ENCODE results near the gene C1orf35.

The C1orf35 gene

DNA sequence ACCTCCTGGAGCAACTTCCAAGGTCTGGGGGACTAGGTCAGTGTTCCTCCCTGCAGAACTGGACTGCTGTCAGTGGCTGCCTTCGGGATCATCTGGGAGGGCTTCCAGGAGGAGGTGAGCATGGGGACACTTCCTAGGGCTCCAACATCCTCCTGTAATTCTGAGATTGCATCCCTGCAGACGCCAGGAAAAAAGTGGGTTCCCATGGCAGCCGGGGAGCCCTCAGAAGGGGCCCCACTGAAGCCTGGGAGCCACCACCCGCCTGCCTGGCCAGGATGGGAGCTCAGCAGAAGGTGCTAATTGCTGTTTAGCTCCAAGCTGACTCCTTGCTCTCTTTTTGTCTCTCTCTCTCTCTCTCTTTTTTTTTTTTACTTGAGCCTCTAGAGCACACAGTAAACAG is 36.7 kb downstream of the C1orf35 start:
- H3K4me3 ChIP-seq (ENCODE audit: low read depth in 1 of 5, low read length in 5 of 5) = no peak overlapping the region
- no peak overlapping the region for H3K9ac ChIP-seq (ENCODE audit: low read length in 5 of 5)
- peaks cover 44 to 90% (median 76%) of the 10 kb centered on the region in 5 donors for H3K27me3 ChIP-seq (ENCODE audit: control insufficient read depth in 5 of 5, insufficient read depth in 4 of 5, low read length in 5 of 5)
- H3K4me1 ChIP-seq (ENCODE audit: control insufficient read depth in 5 of 5, insufficient read depth in 5 of 5, low read length in 5 of 5) = no peaks in the 10 kb centered on the region
- H3K36me3 ChIP-seq (ENCODE audit: control insufficient read depth in 5 of 5, insufficient read depth in 5 of 5, low read length in 5 of 5) = no peaks in the 10 kb centered on the region
- no peak overlapping the region for H3K27ac ChIP-seq (ENCODE audit: low read depth, low read length)
- no peaks in the 10 kb centered on the region for H3K9me3 ChIP-seq (ENCODE audit: control insufficient read depth in 5 of 5, low read length in 5 of 5)

DNA sequence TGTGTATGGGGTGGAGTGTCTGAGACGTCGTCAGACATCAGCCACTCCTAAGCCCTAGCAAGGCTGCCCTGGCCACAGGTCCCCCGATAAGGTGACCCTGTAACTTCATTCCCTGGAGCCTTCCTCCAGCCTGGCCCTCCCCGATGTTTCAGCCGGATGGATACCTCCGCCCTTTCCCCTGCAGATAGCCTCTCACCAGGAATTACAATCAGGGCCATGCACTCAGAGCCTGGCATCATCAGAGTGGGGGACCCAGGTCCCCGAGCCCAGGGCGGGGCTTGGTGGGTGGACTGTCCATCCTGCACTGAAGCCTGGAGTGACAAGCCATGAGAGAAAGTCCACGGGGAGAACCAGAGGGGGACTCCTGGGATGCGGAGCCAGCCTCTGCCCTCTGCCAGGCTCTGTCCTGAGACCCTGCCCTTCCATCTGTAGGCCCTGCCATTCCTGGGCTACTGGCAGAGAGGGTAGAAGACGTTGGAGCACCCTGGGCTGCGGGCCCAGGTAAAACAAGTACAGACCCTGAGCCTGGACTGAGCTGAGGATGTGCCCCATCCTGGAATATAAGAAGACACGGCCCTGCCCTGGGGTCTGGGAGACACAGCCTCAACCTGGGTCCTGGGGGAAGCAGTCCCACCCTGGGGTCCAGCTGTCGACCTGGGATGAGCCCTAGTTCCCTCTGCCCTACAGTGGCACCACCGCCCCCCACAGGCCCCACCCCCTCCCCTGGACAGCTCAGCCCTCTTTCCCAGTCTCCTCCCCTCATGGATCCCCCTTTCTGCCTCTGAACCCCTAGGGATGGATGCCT is 37.4 kb downstream of the C1orf35 start:
- Histone ChIP-seq H3K9ac (ENCODE audit: low read length in 5 of 5) (peak overlapping the region in 1 of 5 donors; percentile 13), H3K4me3 (ENCODE audit: low read depth in 1 of 5, low read length in 5 of 5) (no peak overlapping the region), H3K36me3 (ENCODE audit: control insufficient read depth in 5 of 5, insufficient read depth in 5 of 5, low read length in 5 of 5) (no peaks in the 10 kb centered on the region), H3K27ac (ENCODE audit: low read depth, low read length) (no peak overlapping the region), H3K9me3 (ENCODE audit: control insufficient read depth in 5 of 5, low read length in 5 of 5) (no peaks in the 10 kb centered on the region), H3K4me1 (ENCODE audit: control insufficient read depth in 5 of 5, insufficient read depth in 5 of 5, low read length in 5 of 5) (peaks cover 0 to 1% (median 0%) of the 10 kb centered on the region in 5 donors), H3K27me3 (ENCODE audit: control insufficient read depth in 5 of 5, insufficient read depth in 4 of 5, low read length in 5 of 5) (peaks cover 45 to 90% (median 80%) of the 10 kb centered on the region in 5 donors)

- Histone ChIP-seq H3K9me3 (ENCODE audit: control insufficient read depth in 5 of 5, low read length in 5 of 5) (no peaks in the 10 kb centered on the region), H3K4me3 (ENCODE audit: low read depth in 1 of 5, low read length in 5 of 5) (no peak overlapping the region)
Observed at GRCh38 chr1:228064741-228065542, 38.2 kb downstream of the C1orf35 start.

DNA sequence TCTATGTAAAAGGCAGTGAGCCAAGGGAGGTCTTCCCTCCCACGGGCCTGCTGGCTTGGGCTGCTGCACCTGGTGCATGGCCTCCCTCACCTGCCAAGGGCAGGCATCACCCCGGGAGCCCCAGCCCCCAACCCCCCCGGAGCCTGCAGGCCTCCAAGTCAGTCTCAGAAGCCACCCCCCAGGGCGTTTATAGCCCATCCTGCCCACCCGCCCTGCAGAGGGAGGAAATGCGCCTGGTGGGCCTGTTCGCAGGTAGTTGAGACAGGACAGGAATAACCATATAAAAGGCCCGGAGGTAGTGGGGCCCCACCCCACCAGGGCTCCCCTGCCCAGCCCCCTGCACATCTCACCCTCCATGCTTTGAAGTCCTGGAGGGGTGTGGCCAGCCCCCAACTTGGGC is 38.8 kb downstream of the C1orf35 start:
- H3K27me3 ChIP-seq (ENCODE audit: control insufficient read depth in 5 of 5, insufficient read depth in 4 of 5, low read length in 5 of 5) = peaks cover 56 to 94% (median 90%) of the 10 kb centered on the region in 5 donors
- H3K27ac ChIP-seq (ENCODE audit: low read depth, low read length) = no peak overlapping the region
- H3K4me3 ChIP-seq (ENCODE audit: low read depth in 1 of 5, low read length in 5 of 5) = no peak overlapping the region
- H3K9ac ChIP-seq (ENCODE audit: low read length in 5 of 5) = no peak overlapping the region
- no peaks in the 10 kb centered on the region for H3K9me3 ChIP-seq (ENCODE audit: control insufficient read depth in 5 of 5, low read length in 5 of 5)
- no peaks in the 10 kb centered on the region for H3K36me3 ChIP-seq (ENCODE audit: control insufficient read depth in 5 of 5, insufficient read depth in 5 of 5, low read length in 5 of 5)
- H3K4me1 ChIP-seq (ENCODE audit: control insufficient read depth in 5 of 5, insufficient read depth in 5 of 5, low read length in 5 of 5) = peaks cover 0 to 15% (median 8%) of the 10 kb centered on the region in 5 donors

More at GRCh38 chr1:228064741-228065542, 38.2 kb downstream of the C1orf35 start:
- Histone ChIP-seq H3K36me3 (ENCODE audit: control insufficient read depth in 5 of 5, insufficient read depth in 5 of 5, low read length in 5 of 5) (no peaks in the 10 kb centered on the region), H3K4me1 (ENCODE audit: control insufficient read depth in 5 of 5, insufficient read depth in 5 of 5, low read length in 5 of 5) (peaks cover 0 to 9% (median 5%) of the 10 kb centered on the region in 5 donors), H3K27me3 (ENCODE audit: control insufficient read depth in 5 of 5, insufficient read depth in 4 of 5, low read length in 5 of 5) (peaks cover 53 to 93% (median 87%) of the 10 kb centered on the region in 5 donors), H3K27ac (ENCODE audit: low read depth, low read length) (no peak overlapping the region), H3K9ac (ENCODE audit: low read length in 5 of 5) (peak overlapping the region in 1 of 5 donors; percentile 13)

GRCh38 chr1:228063251-228064191 is 39.6 kb downstream of the C1orf35 start:
- Histone ChIP-seq H3K4me1 (ENCODE audit: control insufficient read depth in 5 of 5, insufficient read depth in 5 of 5, low read length in 5 of 5) (peaks cover 0 to 19% (median 8%) of the 10 kb centered on the region in 5 donors), H3K27me3 (ENCODE audit: control insufficient read depth in 5 of 5, insufficient read depth in 4 of 5, low read length in 5 of 5) (peaks cover 64 to 95% (median 94%) of the 10 kb centered on the region in 5 donors), H3K9ac (ENCODE audit: low read length in 5 of 5) (no peak overlapping the region), H3K4me3 (ENCODE audit: low read depth in 1 of 5, low read length in 5 of 5) (no peak overlapping the region), H3K9me3 (ENCODE audit: control insufficient read depth in 5 of 5, low read length in 5 of 5) (no peaks in the 10 kb centered on the region), H3K36me3 (ENCODE audit: control insufficient read depth in 5 of 5, insufficient read depth in 5 of 5, low read length in 5 of 5) (no peaks in the 10 kb centered on the region), H3K27ac (ENCODE audit: low read depth, low read length) (no peak overlapping the region)

DNA sequence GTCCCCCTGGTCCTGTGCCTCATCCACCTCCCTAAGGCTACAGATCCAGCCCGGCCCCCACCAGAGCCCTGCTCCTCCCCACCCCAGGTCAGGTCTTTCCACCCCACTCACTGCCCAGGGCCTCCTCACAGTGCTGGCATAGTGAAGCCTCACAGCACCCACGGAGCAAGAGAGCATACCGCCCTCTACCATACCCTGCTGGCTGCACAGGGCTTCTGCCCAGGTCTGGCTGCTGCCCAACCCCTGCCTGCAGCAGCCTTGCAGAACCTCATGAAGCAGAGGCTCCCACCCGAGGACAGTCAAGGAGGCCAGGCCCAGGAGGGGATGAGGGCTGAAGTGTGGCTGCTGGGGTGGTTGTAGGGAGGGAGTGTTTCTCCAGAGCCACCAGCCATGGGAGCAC is 40.3 kb downstream of the C1orf35 start:
- H3K9ac ChIP-seq (ENCODE audit: low read length in 5 of 5) = no peak overlapping the region
- no peak overlapping the region for H3K4me3 ChIP-seq (ENCODE audit: low read depth in 1 of 5, low read length in 5 of 5)
- H3K9me3 ChIP-seq (ENCODE audit: control insufficient read depth in 5 of 5, low read length in 5 of 5) = no peaks in the 10 kb centered on the region
- H3K27ac ChIP-seq (ENCODE audit: low read depth, low read length) = no peak overlapping the region
- H3K4me1 ChIP-seq (ENCODE audit: control insufficient read depth in 5 of 5, insufficient read depth in 5 of 5, low read length in 5 of 5) = peaks cover 0 to 19% (median 8%) of the 10 kb centered on the region in 5 donors
- no peaks in the 10 kb centered on the region for H3K36me3 ChIP-seq (ENCODE audit: control insufficient read depth in 5 of 5, insufficient read depth in 5 of 5, low read length in 5 of 5)
- H3K27me3 ChIP-seq (ENCODE audit: control insufficient read depth in 5 of 5, insufficient read depth in 4 of 5, low read length in 5 of 5) = peaks cover 68 to 96% (median 94%) of the 10 kb centered on the region in 5 donors

GRCh38 chr1:228062085-228062791 is 40.9 kb downstream of the C1orf35 start:
- H3K4me1 ChIP-seq (ENCODE audit: control insufficient read depth in 5 of 5, insufficient read depth in 5 of 5, low read length in 5 of 5) = peaks cover 0 to 19% (median 8%) of the 10 kb centered on the region in 5 donors
- peaks cover 66 to 92% (median 89%) of the 10 kb centered on the region in 5 donors for H3K27me3 ChIP-seq (ENCODE audit: control insufficient read depth in 5 of 5, insufficient read depth in 4 of 5, low read length in 5 of 5)
- no peak overlapping the region for H3K4me3 ChIP-seq (ENCODE audit: low read depth in 1 of 5, low read length in 5 of 5)
- H3K9me3 ChIP-seq (ENCODE audit: control insufficient read depth in 5 of 5, low read length in 5 of 5) = no peaks in the 10 kb centered on the region
- no peak overlapping the region for H3K27ac ChIP-seq (ENCODE audit: low read depth, low read length)
- no peak overlapping the region for H3K9ac ChIP-seq (ENCODE audit: low read length in 5 of 5)
- H3K36me3 ChIP-seq (ENCODE audit: control insufficient read depth in 5 of 5, insufficient read depth in 5 of 5, low read length in 5 of 5) = no peaks in the 10 kb centered on the region

DNA sequence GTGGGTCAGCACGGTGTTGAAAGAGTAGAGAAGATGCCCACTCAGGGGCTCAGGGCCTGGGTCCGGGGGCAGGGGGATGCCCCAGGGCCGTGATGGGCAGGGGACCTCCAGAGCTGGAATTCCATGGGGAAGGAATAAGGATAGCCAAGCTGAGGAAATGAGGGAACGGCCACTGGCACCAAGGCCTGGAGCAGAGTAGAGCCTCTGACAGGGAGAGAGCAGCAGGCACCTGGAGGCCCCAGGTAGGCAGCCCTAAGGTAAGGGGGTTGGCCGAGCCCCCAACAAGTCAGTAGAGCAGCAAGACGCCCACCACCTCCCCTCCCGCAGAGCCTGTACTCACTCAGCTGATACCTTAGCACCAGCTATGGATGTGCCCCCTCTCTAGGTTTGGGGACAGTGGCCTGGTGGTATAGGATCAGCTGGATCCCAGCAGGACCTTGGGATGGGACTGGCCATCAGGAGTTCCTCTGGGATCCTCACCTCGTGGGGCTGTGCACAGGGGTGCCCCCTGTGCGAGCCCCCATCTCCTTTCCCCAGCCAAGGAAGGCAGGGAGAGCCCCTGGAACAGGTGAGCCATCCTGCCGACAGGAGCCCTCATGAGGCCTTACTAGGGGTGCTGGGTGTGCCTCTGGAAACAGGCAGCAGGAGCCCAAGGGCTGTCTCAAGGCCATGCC is 41.6 kb downstream of the C1orf35 start:
- Histone ChIP-seq H3K4me1 (ENCODE audit: control insufficient read depth in 5 of 5, insufficient read depth in 5 of 5, low read length in 5 of 5) (peaks cover 0 to 19% (median 8%) of the 10 kb centered on the region in 5 donors), H3K4me3 (ENCODE audit: low read depth in 1 of 5, low read length in 5 of 5) (no peak overlapping the region), H3K9ac (ENCODE audit: low read length in 5 of 5) (no peak overlapping the region), H3K9me3 (ENCODE audit: control insufficient read depth in 5 of 5, low read length in 5 of 5) (no peaks in the 10 kb centered on the region), H3K36me3 (ENCODE audit: control insufficient read depth in 5 of 5, insufficient read depth in 5 of 5, low read length in 5 of 5) (no peaks in the 10 kb centered on the region), H3K27me3 (ENCODE audit: control insufficient read depth in 5 of 5, insufficient read depth in 4 of 5, low read length in 5 of 5) (peaks cover 60 to 85% (median 83%) of the 10 kb centered on the region in 5 donors), H3K27ac (ENCODE audit: low read depth, low read length) (no peak overlapping the region)

All from subcutaneous abdominal adipose tissue (tissue), 5 donors.